ENCODE results near the gene CAPN14. TPM values are rescaled to one million over a fixed set of nuclear protein-coding genes. Genes with fewer than 3 reads are reported as not detected.

CAPN14 gene
- total RNA-seq, 1 experiment from 2014 or later: 0.05 TPM

DNA sequence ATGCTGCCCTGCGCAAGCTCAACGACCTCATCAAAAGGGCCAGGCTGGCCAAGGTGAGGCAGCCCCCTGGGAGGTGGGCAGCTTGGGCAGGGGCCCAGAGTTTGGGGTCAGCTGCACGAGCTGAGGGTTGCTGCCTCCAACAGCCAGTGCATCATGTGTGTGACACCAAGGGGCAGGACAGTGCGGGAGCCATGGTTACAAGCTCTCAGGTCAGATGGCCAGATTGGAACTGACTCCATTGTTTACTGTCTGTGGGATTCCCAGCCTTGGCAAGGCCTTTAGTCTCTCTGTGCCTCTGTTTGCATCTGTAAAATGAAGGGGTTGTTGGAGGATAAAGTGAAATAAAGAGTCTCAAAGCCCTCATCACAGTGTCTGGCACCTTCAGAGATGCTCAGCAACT is 43.6 kb upstream of the CAPN14 start:
- no peak for TF ChIP-seq TCF7L2 (IDR thresholded peaks at IDR 0.05; ENCODE audit: low read depth, low read length)
- no peak for TF ChIP-seq SIN3A (IDR thresholded peaks at IDR 0.05; ENCODE audit: borderline replicate concordance, insufficient read depth, low read depth, low read length)
- TF ChIP-seq REST (IDR thresholded peaks at IDR 0.05; ENCODE audit: insufficient read depth in 1 of 2, low read depth in 2 of 2, low read length in 1 of 2): no peak
- TF ChIP-seq CTCF (IDR thresholded peaks at IDR 0.05): no peak
- TF ChIP-seq POLR2AphosphoS5 (IDR thresholded peaks at IDR 0.05; ENCODE audit: low read depth, low read length): no peak
- ChIA-PET POLR2A (interaction anchor here (0.6 kb wide), 1 partner anchor 264 kb away, joined by 6 read pairs; no protein-coding TSS in a partner anchor), CTCF (no interaction called here)
- Histone ChIP-seq H3K36me3 (ENCODE audit: control insufficient read depth, insufficient read depth, low read length) (no peaks in the 10 kb centered on the region), H3K27me3 (ENCODE audit: control insufficient read depth, insufficient read depth, low read length) (no peaks in the 10 kb centered on the region), H3K4me1 (ENCODE audit: control insufficient read depth, insufficient read depth, low read length) (no peaks in the 10 kb centered on the region), H3K4me3 (ENCODE audit: low read depth in 2 of 2, low read length in 2 of 2) (no peak overlapping the region), H3K27ac (ENCODE audit: low read length) (no peak overlapping the region), H3K9me3 (ENCODE audit: control insufficient read depth, insufficient read depth, low read depth, low read length) (no peaks in the 10 kb centered on the region)
- intact Hi-C loops (cut with micrococcal nuclease; ENCODE audit: unreplicated experiment) (no loop called here), in situ Hi-C loops (cut with HindIII; ENCODE audit: low pct_unique_long_range_greater_than_20kb, low sequenced_read_pairs) (no loop called here)
- no peak for ATAC-seq
- BruUV-seq (replicated peaks): no TSS peak
- DNase-seq (ENCODE audit: low read depth, low spot score): no peak

DNA sequence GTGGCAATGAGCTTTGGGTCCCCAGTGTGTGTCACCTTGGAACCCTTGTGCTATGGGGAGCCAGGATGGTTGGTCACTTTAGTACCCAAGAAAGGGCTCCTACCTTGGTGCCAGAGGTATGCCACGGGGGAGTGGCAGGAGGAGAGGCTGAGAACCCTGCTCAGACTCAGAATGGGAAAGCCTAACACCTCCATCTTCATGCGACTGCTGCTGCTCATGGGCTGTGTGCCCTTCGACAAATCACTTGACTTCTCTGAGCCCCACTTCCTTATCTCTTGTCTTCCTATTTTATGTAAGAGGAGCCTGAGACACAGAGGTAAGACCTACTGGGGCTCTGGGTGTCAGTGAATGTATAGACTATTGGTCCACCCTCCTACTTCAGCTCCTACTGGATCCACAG is 41.8 kb upstream of the CAPN14 start:
- CTCF ChIA-PET: no interaction called here
- intact Hi-C loops (cut with micrococcal nuclease; ENCODE audit: unreplicated experiment) (no loop called here), in situ Hi-C loops (cut with HindIII; ENCODE audit: low pct_unique_long_range_greater_than_20kb, low sequenced_read_pairs) (no loop called here)
- BruUV-seq (replicated peaks): no TSS peak
- no peaks in the 10 kb centered on the region for H3K36me3 ChIP-seq (ENCODE audit: control insufficient read depth, insufficient read depth, low read length)
- no peaks in the 10 kb centered on the region for H3K9me3 ChIP-seq (ENCODE audit: control insufficient read depth, insufficient read depth, low read depth, low read length)
- no peak for ATAC-seq
- no peaks in the 10 kb centered on the region for H3K27me3 ChIP-seq (ENCODE audit: control insufficient read depth, insufficient read depth, low read length)
- POLR2A ChIA-PET: no interaction called here
- no peak overlapping the region for H3K27ac ChIP-seq (ENCODE audit: low read length)
- DNase-seq (ENCODE audit: low read depth, low spot score): no peak
- TF ChIP-seq CTCF (IDR thresholded peaks at IDR 0.05) (no peak), REST (IDR thresholded peaks at IDR 0.05; ENCODE audit: insufficient read depth in 1 of 2, low read depth in 2 of 2, low read length in 1 of 2) (no peak), SIN3A (IDR thresholded peaks at IDR 0.05; ENCODE audit: borderline replicate concordance, insufficient read depth, low read depth, low read length) (no peak), TCF7L2 (IDR thresholded peaks at IDR 0.05; ENCODE audit: low read depth, low read length) (no peak), POLR2AphosphoS5 (IDR thresholded peaks at IDR 0.05; ENCODE audit: low read depth, low read length) (no peak)
- no peak overlapping the region for H3K4me3 ChIP-seq (ENCODE audit: low read depth in 2 of 2, low read length in 2 of 2)
- H3K4me1 ChIP-seq (ENCODE audit: control insufficient read depth, insufficient read depth, low read length): no peaks in the 10 kb centered on the region

Data from Panc1 (cell line).